HG02973 (cell line): ENCODE measurements around the gene CCDC33.

Source experiments
- ATAC-seq: cut with Tn5 transposase; IDR thresholded peaks from one replicate; pipeline ENCODE4 v1.9.1; 2021; ENCODE audit warnings: moderate library complexity; ENCODE audit not compliant: unreplicated experiment

The CCDC33 gene

DNA sequence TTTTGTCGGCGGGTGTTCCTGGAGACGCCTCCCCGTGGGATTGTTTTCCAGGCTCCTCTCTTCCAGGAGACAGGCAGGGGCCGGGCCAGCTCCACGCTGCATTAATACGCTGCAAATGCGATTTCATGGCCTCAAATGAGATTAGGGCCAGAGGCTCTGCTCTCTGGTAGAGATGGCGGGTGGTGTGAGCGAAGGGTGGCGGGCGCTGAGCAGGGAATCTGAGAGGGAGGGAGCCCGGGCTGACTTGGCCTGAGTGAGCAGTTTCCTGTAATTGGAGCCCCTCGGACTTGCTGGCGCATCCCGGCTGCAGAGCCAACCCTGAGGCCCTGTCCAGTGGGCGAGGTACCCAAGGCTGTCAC, 7.4 kb upstream of the CCDC33 start:
- no peak for ATAC-seq

- ATAC-seq = no peak
These were observed 6.4 kb upstream of the CCDC33 start for GRCh38 chr15:74229686-74230085.

DNA sequence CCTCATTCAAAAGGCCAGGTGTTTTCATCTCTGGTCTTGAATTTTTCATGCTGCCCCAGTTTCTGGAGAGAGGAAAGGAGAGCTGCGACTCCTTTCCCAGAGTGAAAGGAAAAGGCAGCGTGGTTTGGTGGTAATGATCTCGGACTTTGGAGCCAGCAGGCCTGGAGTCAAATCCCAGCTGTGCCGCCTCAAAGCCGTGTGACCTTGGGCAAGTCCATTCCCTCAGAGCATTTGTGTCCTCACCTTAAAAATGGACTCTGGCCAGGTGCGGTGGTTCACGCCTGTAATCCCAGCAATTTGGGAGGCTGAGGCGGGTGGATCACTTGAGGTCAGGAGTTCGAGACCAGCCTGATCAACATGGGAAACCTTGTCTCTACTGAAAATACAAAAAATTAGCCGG, 4.7 kb upstream of the CCDC33 start:
- no peak for ATAC-seq

DNA sequence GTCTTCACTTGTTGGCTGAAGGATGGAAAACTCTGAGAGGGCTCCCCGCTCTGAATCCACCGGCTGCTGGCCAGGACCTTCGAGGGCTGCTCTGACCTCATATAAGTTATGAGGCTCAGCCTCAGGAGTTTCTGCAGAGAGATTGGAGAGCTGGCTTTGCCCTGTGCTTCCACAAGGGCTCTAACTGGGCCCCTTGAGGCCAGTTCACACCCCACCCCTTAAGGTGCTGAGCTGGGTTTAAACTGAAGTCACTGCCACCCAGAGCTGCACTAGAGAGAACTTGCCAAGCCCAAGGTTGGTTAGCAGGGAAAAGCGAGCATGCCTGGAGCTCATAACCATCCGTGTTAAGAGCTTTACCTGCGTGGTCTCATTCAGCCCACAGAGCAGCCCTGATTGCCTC, 2.8 kb upstream of the CCDC33 start:
- ATAC-seq = no peak

- no peak for ATAC-seq
These were observed 2.1 kb upstream of the CCDC33 start for GRCh38 chr15:74233851-74234597.

GRCh38 chr15:74234598-74234875, 1.6 kb upstream of the CCDC33 start:
- ATAC-seq = no peak

DNA sequence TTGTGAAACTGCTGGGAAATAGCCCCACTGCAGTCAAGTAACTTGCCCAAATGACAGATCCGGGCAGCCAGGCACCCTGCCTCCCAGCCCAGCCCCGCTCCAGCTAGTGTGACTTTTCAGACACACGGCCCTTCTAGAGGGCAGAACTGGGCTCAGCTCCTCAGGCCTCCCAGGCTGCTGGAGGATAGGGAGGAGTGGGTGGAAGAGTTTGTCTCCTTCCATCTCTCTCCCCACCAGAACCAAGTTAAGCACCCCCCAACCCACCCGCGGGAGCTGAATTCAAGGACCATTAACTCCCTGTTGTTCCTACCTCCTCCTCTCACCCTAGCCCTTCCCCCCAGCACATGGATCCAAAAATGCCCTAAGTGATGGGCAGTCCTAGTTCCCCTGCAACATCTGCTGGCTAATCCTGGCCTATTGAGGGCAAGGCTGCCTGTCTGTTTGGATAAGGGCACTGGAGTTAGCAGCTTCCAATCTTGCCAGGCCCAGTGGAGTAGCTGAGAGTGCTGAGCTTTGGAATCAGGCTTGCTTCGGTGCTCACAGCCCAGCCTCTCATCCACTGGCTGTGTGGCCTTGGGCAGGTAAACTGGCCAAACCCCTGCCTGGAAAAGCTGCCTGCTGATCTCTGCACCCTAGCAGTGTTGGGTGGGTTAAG, 3.1 kb downstream of the CCDC33 start:
- ATAC-seq = no peak

- ATAC-seq = no peak
These were observed 4.0 kb downstream of the CCDC33 start for GRCh38 chr15:74240002-74240568.

DNA sequence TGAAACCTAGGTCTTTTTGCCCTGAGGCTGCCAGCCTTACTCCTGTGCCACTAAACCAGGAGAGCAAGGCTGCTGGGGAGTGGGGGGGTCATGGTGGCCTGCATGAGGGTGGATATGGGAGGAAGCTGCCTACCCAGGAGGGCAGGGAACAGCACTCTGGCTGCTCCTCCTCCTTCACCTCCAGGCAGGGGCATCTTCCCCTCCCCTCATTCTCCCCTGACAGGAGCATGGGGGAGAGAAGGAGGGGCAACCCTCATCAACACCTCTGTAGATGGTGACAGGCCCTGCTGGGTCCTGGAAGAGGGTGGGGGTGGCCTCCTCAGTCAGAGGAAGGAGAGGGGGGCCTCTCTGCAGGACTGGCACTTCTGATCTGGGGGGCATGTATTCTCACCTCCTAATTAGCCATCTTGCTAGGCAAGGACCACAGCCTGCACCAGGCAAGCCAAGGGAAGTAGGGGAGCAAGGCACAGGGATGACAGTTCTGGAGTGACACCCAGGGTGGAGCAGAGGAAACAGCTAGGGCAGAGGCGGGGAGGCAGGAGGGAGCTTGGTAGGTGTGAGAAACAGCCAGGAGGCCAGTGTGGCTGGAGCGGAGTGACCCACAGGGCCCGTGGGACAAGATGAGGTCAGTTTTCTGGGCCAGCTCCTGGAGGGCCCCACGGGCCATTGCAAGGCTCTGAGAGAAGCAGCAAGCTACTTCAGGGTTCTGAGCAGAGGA, 4.9 kb downstream of the CCDC33 start:
- no peak for ATAC-seq

DNA sequence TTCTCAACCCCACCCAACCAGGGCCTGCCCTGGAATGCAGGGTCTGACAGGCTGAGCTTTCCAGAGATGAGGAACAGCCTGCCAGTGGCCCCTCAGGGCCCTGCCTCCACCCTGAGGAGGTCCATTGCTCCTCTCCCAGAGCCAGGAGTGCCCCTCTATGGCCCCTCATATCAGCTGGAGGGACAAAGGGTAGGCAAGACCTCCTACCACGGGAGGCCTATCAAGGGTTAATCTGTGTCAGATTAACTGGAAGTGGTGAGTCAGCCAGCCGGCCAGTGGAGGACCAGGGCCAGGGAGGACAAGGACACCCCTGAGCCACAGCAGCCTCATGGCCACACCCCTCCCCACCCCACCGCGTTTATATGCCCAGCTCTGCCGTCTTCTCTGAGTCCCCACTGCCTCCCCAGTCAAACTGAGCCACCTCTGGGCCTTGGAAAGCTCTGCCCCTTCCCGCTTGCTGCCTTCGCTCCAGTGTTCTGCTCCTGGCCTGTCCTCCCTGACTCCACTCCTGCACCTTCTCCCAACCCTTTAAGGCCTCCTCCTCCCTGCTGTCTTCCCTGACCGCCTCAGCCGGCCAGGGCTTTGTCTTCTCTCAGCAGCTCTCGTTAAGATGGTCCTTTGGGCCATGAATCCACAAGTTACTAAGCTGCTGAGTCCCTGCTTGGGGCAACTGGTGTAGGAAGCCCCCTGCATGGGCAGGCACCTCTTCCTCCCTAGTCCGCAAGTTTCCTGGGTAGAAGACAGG, 6.5 kb downstream of the CCDC33 start:
- ATAC-seq = no peak

GRCh38 chr15:74243431-74243830, 7.3 kb downstream of the CCDC33 start:
- ATAC-seq = no peak

- no peak for ATAC-seq
These were observed 8.8 kb downstream of the CCDC33 start for GRCh38 chr15:74244822-74245341.

DNA sequence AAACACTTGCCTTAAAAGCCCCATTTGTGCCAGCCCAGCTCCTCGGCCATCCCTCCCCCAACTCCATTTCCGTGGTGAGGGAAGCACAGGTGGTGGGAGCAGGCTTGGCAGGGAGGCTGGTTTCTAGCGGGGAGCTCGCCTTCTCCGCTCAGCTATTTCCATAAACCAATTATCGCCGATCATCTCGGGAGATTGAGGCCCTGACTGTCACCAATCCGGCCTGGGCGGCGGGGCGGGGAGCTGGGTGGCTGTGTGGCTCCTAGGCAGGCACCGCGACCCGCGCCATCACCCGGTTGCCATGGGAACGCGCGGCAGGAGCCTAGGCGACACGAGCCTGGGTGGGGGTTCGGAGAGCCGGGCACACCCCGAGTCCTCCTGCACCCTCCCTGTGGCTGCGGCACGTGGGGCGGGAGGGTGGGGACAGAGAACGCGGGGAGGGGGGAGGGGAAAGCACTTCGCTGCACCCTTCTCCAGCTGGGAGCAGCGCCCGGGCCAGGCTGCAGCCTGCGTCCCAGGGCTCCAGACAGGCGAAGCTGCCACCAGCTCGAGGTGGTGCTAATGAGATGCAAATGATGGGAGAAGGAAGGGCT, 9.3 kb downstream of the CCDC33 start:
- ATAC-seq = no peak

DNA sequence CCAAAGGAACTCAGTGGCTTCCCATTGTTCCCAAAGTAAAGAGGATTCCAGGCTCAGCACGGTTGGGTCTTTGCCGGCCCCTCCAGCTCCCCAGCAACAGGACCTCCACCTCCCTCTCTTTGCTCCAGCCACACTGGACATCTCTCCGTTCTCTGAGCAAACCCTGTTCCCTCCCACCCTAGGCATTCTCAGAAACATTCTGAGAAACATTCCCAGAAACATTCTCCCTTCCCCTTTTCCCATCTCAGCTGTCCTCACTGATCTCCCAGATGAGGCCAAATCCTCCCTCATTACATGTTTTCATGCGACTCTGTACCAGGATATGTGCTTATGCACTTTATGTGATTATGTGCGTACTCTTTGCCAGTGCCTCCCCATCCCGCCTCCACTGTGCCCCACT, 14.1 kb downstream of the CCDC33 start:
- ATAC-seq = no peak

- no peak for ATAC-seq
These were observed 15.1 kb downstream of the CCDC33 start for GRCh38 chr15:74251131-74251811.

DNA sequence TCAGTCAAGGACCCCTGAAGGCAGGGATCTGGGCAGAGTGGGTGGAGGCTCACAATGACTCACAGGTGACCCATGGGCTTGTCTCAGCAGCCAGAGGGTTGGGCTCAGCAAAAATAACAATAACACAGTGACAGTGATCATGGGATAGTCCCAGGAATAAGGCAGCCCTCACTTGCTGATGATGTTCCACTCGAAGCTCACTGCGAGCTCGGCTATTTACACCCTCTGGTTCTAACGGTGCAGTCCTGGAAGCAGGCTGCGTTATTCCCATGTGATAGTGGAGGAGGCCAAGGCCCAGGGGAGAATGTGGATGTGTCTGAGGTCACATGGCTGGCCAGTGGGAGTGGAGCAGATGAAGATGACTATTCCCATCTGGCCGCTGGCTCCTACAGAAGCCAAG, 16.2 kb downstream of the CCDC33 start:
- ATAC-seq = no peak

DNA sequence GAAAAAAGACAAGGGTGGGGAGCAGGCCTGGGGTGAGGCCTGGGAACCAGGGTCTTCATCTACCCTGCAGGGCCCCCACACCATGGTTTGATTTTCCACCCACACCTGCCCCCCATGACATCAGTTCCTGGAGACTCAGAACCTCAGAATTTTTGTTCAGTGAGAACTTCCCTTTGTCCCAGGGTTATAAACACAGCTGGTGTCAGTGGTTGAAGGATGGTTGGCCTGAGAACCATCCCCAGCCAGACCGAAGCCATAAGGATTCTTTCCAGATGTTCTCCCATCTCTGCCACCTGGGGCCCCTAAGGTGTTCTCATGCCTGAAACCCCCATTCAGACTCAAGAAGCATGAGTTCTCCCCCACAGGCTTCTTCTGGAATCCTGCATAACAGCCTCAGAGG, 16.6 kb downstream of the CCDC33 start:
- no peak for ATAC-seq

DNA sequence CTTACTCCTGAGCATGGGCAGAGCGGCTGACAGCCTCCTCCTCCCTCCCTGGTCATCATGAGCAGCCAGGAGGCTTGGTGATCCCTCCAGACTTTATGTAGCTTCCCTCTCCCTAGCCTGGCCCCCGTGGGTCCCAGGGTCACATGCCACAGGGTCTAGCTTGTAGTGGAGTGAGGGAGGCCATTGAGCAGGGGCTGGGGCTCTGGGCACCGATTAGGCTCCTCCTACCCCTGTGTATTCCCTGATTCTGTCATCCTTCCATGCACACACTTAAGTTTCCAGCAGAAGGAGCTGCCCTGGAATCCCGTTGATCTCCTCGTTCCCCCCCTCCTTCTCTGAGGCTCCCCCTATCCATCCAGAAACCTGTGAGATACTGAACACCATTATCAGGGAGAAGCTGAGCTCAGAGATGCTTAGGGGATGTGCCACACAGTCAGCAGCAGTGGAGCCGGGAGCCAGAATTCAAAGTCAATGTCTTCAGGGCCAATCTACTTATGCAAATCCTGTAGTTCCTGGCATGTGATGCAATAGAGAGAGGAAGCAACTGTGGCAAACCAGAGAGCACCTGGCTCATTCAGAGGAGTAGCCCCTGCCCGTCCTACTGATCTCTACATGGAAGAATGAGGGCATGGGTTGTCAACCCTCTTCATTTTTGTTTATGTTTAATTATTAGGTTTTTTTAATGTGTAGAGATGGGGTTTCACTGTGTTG, 17.2 kb downstream of the CCDC33 start:
- ATAC-seq = no peak

DNA sequence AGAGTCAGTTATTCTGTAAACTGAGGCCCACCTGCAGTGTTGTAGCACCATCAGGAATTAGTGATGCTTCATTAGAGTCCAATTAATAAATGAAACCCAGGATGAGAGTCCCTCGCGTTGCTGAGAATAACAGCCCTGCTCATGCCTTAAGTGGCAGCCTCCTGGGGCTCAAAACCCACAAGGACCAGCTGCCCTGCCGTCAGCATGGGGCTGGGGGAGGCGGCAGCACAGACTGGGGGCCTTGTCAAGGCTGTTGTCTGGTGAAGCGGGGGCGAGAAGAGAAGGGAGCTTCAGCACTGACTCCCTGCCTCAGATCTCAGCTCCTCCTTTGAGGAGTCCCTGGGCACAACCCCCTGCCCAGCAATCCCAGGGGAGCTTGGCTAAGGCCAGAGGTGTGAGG, 21.0 kb downstream of the CCDC33 start:
- ATAC-seq = no peak

DNA sequence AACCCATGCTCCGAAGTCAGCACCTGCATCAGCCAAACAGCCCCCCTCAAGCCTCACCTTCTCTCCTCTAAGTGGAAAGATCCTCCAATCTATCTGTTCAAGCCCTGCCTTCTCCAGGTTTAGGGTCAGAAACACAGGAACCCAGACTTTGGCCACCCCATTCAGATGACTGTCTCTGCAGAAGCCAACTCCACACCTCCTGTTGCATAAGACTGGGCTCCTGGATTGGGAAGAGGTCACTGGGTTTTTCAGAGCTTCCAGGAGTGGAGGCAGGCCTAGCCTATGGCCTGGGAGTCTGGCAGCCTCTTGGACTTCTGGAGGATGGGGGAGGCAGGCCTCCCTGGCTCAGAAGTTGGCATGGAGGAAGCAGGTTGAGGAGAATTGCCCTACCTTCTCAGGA, 21.5 kb downstream of the CCDC33 start:
- no peak for ATAC-seq
